Cardiac fibroblast (primary cell): Measurements from ENCODE around the gene DDX24.

Experiments
- DNase-seq, 2 donors: peaks; one replicate each; pipeline versions ENCODE4 v3.0.0 to v3.0.0-alpha.2; 2010; ENCODE audit warnings: low read depth in 2 of 2
- H3K4me3 ChIP-seq, 2 donors: replicated peaks in 1 of 2; 1 replicate in 1 of 2; 2 replicates in 1 of 2; pipeline ENCODE4 v1.5.1; 2011; ENCODE audit warnings: low read depth in 2 of 2, low read length in 2 of 2, mild to moderate bottlenecking in 2 of 2, moderate library complexity in 1 of 2
- TF ChIP-seq, protein P1 (sequence below): IDR thresholded peaks from one replicate; pipeline ENCODE4 v1.5.1; 2011; ENCODE audit warnings: low read depth, mild to moderate bottlenecking, low read length, inconsistent platforms

DDX24 gene

DNA sequence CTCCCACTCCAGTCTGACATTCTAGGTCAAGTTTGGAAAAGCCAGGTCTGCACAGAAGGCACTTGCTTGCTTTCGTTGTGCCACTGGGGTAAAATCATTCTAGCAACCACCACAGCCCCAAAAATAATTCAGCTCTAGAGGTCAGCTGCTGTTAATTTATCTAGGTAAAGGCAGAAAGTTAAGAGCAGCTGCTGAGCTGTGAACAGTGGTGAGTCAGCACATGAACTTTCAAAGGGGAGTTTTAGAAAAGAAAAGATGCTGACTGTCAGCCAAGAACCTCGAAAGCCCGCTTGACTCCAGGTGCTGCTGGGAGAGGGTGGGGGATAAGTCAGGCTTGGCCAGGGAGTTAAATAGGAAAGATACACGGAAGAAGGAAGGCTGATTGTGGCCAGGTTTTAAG lies 71.2 kb downstream of the DDX24 start:
- peak; percentile 33 to 56 for DNase-seq
- TF ChIP-seq, protein P1, sequence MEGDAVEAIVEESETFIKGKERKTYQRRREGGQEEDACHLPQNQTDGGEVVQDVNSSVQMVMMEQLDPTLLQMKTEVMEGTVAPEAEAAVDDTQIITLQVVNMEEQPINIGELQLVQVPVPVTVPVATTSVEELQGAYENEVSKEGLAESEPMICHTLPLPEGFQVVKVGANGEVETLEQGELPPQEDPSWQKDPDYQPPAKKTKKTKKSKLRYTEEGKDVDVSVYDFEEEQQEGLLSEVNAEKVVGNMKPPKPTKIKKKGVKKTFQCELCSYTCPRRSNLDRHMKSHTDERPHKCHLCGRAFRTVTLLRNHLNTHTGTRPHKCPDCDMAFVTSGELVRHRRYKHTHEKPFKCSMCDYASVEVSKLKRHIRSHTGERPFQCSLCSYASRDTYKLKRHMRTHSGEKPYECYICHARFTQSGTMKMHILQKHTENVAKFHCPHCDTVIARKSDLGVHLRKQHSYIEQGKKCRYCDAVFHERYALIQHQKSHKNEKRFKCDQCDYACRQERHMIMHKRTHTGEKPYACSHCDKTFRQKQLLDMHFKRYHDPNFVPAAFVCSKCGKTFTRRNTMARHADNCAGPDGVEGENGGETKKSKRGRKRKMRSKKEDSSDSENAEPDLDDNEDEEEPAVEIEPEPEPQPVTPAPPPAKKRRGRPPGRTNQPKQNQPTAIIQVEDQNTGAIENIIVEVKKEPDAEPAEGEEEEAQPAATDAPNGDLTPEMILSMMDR: no peak
- H3K4me3 ChIP-seq: no peak overlapping the region

DNA sequence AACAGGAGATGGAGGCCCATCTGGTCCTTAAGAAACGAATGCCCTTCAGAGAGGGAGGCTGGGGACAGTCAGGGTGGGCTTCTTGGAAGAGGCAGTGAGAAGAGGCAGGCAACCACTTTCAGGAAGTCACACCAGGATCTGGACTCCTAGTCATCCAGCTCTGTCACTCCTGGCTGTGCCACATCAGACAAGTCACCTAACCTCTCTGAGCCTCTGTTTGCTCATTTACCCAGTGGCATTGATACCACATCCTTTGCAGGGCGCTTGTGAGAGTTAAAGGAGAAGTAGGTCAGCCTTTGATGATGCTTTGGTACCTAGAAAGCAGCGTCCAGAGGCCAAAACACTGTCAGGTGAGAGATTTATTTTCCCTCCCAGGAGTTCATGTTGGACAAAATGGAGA lies 72.8 kb downstream of the DDX24 start:
- no peak for DNase-seq
- TF ChIP-seq, protein P1: no peak
- no peak overlapping the region for H3K4me3 ChIP-seq

GRCh38 chr14:94005324-94006073 lies 75.5 kb downstream of the DDX24 start:
- TF ChIP-seq, protein P1: peak; percentile 39
- DNase-seq: no peak
- no peak overlapping the region for H3K4me3 ChIP-seq

- H3K4me3 ChIP-seq: no peak overlapping the region
- no peak for DNase-seq
- TF ChIP-seq, protein P1: no peak
Measured at GRCh38 chr14:94004015-94004414, 77.0 kb downstream of the DDX24 start.

- no peak for DNase-seq
- TF ChIP-seq, protein P1: no peak
Measured at GRCh38 chr14:94003397-94003796, 77.6 kb downstream of the DDX24 start.

DNA sequence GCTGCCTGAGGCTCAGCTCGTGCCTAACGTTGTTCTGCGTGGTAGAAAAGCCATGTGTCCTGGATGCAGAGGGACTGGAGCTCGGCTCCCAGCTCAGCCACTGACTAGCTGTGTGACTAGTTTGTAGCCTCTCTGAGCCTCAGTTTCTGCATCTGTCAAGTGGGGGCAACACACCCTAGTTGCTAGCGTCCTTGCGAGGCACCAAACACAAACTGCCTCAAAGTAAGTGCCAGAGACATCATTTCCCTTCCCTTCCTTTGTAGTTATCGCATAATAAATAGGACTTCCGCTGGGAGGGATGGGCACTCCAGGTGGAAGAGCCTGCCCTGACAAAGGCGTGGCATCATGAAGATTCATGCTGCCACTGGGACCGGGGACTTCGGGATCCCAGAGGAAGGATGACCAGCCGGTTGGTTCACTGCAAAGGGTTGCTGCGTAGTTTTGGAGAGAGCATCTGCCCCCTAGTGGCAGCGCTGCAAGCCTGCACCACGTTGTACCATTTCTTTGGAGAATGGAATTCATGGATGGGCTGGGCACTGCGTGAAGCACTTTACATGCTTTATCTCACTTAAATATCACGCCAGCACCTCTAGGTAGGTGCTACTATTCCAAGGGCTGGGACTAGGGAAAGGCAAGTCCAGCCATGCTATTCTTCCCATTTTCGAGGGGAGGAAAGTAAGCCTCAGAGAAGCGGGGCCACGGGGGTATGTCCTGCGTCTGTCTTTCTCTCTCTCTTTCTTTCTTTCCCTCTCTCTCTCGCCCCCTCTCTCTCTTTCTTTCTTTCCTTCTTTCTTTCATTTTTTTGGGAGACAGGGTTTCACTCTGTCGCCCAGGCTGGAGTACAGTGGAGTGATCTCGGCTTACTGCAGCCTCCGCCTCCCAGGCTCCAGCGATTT lies 79.3 kb downstream of the DDX24 start:
- H3K4me3 ChIP-seq: no peak overlapping the region
- peak; percentile 75 for DNase-seq
- TF ChIP-seq, protein P1: peak; percentile 94

More at GRCh38 chr14:94003397-94003796, 77.6 kb downstream of the DDX24 start:
- no peak overlapping the region for H3K4me3 ChIP-seq
